CD4-positive, alpha-beta T cell treated with Interleukin-15 for 4 hours (primary cell): ENCODE results near the gene P3H2.
"Not testable (repeated sequence)": the region's sequence is repeated elsewhere in the genome, so short reads cannot be mapped to it uniquely, and the experiment has no call there.

Source experiments
- DNase-seq: peaks from one replicate; pipeline ENCODE4 v3.0.0-alpha.2; 2020; ENCODE audit warnings: low spot score

P3H2 gene

DNA sequence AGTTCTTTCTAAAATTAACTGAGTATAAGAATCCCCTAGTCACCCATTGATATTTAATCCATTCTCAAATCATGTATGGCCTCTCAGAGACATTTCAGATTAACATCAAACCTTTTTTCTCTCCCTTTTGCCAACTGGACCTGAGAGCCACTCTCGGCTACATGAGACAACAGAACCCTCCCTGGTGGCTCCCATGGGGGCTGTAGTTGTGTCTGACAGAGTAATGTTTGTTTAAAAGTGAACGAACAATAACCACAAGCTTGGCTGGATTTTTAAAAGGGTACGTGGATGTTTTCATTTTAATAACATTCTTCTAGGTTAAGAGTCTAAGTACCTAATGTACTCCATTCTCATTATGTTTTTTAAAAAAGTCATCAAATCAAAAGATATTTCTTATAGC, 37.1 kb downstream of the P3H2 start:
- DNase-seq: no peak

DNA sequence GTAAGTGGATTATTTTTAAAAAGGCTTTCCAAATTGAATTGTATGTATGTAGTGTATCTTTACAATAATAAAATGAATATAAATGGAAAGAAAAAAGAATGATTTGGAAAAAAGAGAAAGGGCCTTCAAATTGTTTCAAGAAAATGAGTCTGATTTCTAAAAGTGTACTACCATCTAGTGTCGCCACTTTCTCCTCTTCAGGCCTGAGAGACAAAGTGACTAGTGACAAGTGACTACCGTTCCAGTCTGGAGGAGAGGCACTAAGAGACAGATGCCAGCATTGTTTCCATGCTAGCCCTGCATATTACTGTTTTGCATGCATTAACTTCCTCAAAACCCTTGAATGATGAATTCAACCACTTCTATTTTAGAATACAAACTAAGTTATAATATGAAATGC, 39.3 kb downstream of the P3H2 start:
- DNase-seq: no peak

DNA sequence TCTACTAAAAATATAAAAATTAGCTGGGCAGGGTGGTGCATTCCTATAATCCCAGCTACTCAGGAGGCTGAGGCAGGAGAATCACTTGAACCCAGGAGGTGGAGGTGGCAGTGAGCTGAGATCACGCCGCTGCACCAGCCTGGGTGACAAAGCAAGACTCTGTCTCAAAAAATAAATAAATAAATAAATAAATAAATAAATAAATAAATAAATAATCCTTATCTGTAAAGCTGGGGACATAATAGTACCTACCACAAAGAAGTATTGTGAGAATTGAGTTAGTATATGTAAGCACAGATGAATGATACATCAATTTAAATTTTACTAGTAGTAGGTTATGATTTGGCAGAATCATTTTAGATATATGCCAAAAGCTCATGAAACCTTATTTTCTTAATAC, 41.5 kb downstream of the P3H2 start:
- DNase-seq: not testable (repeated sequence)

DNA sequence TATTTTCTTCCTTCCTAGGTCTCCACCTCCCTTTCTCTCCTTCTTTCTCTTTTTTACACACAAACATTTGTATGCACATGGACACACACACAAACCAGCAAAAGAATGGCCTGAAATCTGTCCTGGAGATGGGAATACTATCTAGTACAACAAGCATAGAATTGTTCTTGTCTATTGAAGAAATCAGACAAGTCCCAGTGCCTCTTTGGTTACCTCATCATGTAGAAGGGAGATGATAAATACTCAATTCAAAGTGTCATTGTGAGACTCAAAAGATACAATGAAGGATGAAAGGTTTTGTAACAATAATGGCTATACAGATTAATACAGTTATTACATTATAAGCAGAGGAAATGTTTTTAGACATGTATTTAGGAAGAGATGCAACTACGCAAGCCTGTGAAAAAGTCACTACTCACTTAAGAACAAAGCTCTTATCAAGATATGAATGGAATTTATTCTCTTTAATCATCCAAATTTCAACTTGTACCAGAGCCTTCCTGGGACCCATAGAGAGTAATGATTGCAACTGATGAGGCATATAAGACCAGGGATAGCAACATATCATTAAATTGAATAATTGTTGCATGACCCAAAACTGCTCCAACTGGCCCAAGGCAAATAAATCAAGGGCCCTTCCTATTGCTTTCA, 43.2 kb downstream of the P3H2 start:
- no peak for DNase-seq

DNA sequence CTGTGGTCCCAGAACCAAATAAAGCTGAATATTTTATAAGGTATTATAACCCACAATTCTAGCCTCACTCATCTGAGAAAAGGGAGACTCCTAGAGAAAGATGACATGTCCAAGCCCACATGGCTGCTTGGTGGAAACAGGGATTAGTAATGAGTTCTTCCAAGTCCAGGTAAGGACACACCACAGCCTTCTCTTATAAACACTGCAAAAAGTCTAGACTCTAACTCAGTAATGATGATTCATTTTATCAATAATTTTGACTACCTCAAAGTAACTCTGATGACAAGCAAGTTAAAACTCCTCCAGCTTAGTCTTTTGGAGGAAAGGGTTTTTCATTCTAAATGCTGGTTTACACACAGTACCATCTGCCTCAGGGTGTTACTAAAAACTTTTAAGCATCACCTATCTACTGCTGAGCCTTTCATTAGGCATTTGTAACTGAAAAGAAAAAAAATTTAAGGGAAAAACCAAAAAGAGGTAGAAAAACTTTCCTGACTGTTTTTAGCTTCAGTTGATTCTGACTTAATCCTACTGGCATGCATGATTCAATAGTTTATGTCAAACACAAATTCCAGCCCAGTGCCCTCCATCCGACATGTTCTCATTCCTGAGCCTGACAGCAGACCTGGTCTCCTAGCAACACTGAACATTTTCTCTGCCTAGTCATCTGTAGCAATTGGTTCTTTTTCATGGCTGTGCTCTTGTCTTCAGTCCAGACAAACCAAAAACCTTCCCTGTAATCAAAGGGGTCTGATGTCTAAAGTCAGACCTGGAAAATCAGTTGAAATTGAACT, 43.9 kb downstream of the P3H2 start:
- DNase-seq: no peak

DNA sequence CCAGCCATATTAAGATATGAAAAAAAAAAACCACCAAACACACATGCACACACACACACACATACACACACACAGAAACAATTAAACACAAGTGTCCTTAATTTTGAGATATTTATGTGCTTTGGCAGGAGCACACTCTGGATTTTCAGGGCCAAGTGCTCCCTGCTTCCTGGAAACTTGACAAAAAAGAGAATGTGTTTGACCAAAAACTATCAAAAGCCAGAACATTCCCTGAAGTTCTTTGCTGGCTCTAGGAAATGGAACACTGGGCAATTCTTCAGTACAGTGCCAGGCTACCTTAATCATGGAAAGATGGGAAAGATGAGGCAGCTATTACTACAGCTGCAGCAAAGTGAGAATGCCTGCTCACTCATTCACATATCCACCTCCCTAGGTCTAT, 44.6 kb downstream of the P3H2 start:
- no peak for DNase-seq

DNA sequence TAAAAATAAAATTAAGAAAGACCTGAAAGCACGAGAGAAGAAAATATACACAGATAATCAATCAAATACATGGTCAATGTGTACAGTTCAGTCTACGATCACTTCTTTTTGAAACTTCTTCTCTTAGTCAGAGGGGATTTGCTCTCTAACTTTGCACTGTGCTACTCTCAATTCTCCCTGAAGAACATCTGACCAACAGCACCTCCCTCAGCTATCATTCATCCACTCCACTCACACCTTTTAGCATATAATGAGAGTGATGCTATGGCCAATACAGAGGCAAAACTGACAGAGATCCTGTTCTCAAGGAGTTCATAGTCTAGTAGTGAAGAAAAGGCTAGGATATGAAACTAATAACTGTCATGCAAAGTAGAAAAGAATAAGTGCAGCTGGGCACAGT, 45.9 kb downstream of the P3H2 start:
- DNase-seq: no peak

DNA sequence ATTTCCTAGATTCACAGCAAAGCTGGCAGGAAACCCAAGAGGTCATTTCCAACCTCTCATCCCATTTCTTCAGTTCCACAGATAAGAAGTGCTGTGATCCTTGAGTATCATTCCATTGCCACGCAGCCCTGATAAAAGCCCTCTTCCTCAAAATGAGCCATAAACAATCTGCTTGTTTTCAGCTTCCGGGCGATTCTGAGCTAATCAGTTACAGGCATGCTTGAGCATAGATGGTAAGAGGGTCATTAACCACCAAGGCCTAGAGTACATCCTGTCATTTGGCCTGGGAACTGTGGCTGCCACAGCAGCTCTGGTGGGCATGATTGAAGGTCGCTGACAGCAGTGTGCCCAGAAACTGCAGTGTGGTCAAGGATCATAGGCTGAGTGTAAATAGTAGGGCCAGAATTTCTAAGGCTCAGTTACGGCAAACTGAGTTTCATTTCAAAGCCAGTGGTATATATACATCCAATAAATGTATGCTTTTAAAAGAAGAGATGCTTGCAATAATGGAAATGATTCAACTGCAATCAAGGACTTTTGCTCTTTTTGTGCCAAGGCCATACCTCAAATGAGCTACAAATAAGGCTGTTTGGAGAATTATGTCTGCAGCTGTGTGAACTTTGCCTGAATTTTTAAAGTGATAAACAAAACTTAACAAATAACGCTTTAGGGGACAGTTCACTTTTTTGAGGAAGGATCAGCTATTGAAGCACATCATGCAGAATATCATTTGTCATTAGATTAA, 47.3 kb downstream of the P3H2 start:
- DNase-seq: no peak

DNA sequence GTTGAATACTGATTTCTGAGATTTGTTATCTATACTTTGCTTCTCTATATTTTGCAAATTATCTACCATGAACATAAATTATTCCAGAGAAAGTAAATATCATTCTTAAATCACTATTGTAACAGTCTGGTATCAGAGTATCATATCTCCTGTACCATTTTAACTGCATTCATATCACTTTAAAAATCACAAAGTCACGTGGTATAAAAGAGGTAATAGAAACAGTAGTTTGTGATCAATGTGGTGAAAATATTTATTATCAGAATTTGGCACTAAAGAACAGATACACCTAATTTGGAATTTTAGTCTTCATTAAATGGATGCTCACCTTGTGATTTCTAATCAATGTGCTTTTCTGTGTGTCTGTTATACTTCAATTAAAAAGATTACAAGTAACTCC, 47.8 kb downstream of the P3H2 start:
- DNase-seq: no peak

- not testable (repeated sequence) for DNase-seq
Observed at GRCh38 chr3:190071921-190072320, 48.8 kb downstream of the P3H2 start.

DNA sequence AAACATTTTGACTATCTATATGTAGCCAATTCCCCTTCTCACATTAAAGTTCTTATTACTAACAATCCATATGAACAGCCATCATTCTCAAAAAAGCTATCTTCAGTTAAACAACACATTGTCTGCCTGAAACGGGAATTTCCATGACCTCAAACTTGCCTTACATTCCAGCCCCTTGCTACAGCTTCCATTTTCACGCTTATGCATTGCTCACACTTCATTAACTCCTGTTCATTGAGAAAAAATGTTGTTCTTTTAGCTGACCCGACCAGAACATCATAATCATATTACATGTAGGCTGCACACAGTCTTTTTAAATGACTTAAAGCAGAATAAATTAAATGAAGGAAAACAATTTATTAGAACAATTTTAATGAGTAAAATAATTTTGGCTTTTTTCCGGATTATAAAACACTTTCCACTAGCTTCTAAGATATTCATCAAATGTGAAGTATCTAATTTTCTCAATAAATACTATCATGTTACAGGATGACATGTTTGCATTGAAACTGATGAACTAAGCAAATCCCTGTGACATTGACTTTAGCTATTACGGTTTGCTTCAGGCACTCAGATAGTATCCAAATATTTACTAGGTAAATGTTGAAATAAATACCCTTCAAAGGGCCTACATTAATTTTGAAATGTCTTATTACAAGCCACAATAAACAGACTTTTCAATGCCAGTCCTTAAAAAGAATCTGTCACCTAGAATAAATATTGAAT, 49.9 kb downstream of the P3H2 start:
- no peak for DNase-seq

- no peak for DNase-seq
Observed at GRCh38 chr3:190065204-190065603, 55.5 kb downstream of the P3H2 start.

- DNase-seq: no peak
Observed at GRCh38 chr3:190064659-190065058, 56.0 kb downstream of the P3H2 start.

GRCh38 chr3:190064112-190064511, 56.6 kb downstream of the P3H2 start:
- no peak for DNase-seq

DNA sequence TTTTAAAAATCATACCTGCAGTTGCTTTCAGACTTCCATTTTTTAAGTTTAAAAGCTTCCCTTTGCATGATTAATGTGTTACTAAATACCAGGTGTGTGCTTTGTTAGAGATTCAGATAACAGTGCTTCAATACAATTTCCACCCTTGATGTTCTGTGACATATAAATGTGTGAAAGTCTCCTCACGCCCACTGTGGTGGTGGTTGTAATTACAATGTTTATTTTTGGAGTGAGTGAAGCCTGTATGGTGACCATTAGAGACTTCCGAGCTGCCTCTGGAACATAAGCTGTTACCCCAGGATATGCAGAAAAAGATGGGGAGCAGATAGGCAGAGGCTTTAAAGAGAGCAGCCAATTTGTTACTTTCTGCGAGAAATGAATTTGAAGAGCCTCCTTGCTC, 57.2 kb downstream of the P3H2 start:
- DNase-seq: no peak

GRCh38 chr3:190060192-190060775, 60.4 kb downstream of the P3H2 start:
- no peak for DNase-seq

- no peak for DNase-seq
Observed at GRCh38 chr3:190059242-190059590, 61.5 kb downstream of the P3H2 start.

- DNase-seq: no peak
Observed at GRCh38 chr3:190058521-190059241, 62.0 kb downstream of the P3H2 start.

- no peak for DNase-seq
Observed at GRCh38 chr3:190056742-190057141, 64.0 kb downstream of the P3H2 start.

DNA sequence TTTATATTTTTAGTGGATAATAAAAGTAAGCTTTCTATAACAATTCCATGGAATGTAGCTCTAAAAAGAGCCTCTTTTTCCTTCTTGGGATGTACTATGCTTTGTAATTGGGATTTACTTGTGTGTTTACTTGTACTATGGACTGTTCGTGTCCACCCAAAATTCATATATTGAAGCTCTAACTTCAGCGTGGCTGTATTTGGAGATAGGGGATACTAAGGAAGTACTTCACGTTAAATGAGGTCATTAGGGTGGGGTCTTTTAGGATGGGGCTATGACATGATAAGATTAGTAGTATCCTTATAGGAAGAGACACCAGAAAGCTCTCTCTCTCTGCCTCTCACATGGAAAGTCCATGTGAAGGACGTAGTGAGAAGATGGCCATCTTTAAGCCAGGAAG, 64.9 kb downstream of the P3H2 start:
- no peak for DNase-seq

DNA sequence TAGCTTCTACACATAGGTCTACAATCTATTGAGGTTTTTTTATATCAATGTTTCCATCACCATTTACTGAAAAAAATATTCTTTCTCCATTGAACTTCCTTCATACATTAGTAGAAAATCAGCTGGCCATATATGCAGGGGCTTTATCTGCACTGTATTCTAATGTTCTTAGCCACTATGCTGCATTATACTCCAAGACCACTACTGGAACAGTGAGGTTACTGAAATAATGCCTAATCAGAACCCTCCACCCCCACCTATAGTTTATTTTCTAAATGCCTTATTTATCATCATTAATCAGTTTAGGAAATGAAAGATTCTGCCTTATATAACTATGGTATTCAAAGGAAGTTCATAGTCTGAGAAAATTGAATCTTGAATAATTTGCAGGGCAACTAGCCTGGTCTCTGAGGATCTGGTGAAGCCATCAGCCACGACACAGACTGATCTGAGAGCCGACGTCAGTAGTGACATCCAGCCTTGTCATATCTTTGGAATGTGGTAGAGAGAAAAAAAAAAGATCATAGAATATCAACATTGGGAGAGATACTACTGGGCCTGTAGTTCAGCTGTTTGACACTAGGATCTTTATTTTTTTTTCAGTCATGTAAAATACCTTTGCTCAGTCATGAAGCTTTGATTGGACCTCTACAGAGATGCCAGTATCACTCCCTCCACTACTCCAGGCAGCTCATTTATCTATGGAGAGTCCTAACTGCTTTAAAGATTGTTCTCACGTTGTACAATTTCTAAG, 66.6 kb downstream of the P3H2 start:
- DNase-seq: no peak
